Mucosa of rectum (tissue), 2 donors: ENCODE measurements around the gene RPLP2.

Experiments used
- H3K27ac ChIP-seq, 2 donors: one replicate each; pipeline ENCODE4 v1.7.0; 2013; ENCODE audit warnings: inconsistent platforms in 2 of 2, low read depth in 2 of 2, low read length in 2 of 2
- H3K27me3 ChIP-seq, 2 donors: one replicate each; pipeline ENCODE4 v1.7.0; 2013; ENCODE audit warnings: low read length in 2 of 2; ENCODE audit not compliant: control insufficient read depth in 2 of 2, insufficient read depth in 2 of 2
- H3K36me3 ChIP-seq, 2 donors: one replicate each; pipeline ENCODE4 v1.7.0; 2013; ENCODE audit warnings: low read length in 2 of 2; ENCODE audit not compliant: control insufficient read depth in 2 of 2, insufficient read depth in 2 of 2
- H3K4me1 ChIP-seq, 2 donors: one replicate each; pipeline ENCODE4 v1.7.0; 2013; ENCODE audit warnings: low read length in 2 of 2, mild to moderate bottlenecking in 1 of 2; ENCODE audit not compliant: control insufficient read depth in 2 of 2, insufficient read depth in 2 of 2
- H3K4me3 ChIP-seq, 2 donors: one replicate each; pipeline ENCODE4 v1.7.0; 2013; ENCODE audit warnings: low read length in 2 of 2
- H3K9ac ChIP-seq, 2 donors: one replicate each; pipeline ENCODE4 v1.7.0; 2013; ENCODE audit warnings: low read length in 2 of 2, low read depth in 1 of 2, mild to moderate bottlenecking in 1 of 2
- H3K9me3 ChIP-seq, 2 donors: one replicate each; pipeline ENCODE4 v1.7.0; 2013; ENCODE audit warnings: low read length in 2 of 2; ENCODE audit not compliant: control insufficient read depth in 2 of 2
- donor health status: healthy.
- donor health status: Normal muscosa, but diverticular disease.

RPLP2 gene

DNA sequence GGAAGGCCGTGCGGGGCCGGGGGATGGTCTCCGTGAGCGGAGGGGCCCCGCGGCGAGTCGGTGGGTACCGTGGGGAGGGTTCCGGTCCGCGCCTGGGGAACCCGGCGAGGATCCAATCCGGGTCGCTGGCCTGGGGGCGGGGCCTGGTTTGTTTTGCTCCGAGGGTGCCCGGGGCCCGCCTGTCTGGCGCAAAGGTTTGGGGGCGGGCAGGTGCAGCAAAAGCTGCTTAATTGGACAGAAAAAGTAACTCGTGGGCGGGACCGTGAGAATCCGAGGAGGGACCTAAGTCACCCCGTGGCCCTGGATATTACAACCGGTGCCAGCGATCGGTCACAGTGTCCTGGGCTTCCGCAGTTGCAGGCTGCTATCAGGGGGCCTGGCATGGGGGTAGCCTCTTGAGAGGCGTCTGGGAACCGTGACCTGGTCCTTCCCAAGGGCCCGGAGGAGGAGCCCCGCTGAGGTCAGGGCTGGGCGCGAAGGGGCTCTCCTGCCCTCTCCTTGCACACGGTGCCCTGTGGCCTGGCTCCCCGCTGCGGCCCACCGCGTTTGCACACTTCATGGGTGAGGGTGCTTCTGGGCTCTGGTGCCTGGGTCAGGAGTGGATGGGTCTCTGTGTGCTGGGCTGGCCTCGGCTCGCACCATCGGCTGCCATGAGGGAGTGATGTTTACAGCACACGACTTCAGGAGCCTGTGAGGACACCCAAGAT is 10.3 kb downstream of the RPLP2 start:
- H3K27ac ChIP-seq = peak overlapping the region; percentile 96 to 98
- peak overlapping the region; percentile 78 to 82 for H3K4me3 ChIP-seq
- peaks cover 14 to 20% of the 10 kb centered on the region in 2 donors for H3K36me3 ChIP-seq
- peak overlapping the region; percentile 75 to 91 for H3K9ac ChIP-seq
- no peaks in the 10 kb centered on the region for H3K9me3 ChIP-seq
- peaks cover 29 to 39% of the 10 kb centered on the region in 2 donors for H3K4me1 ChIP-seq
- no peaks in the 10 kb centered on the region for H3K27me3 ChIP-seq

DNA sequence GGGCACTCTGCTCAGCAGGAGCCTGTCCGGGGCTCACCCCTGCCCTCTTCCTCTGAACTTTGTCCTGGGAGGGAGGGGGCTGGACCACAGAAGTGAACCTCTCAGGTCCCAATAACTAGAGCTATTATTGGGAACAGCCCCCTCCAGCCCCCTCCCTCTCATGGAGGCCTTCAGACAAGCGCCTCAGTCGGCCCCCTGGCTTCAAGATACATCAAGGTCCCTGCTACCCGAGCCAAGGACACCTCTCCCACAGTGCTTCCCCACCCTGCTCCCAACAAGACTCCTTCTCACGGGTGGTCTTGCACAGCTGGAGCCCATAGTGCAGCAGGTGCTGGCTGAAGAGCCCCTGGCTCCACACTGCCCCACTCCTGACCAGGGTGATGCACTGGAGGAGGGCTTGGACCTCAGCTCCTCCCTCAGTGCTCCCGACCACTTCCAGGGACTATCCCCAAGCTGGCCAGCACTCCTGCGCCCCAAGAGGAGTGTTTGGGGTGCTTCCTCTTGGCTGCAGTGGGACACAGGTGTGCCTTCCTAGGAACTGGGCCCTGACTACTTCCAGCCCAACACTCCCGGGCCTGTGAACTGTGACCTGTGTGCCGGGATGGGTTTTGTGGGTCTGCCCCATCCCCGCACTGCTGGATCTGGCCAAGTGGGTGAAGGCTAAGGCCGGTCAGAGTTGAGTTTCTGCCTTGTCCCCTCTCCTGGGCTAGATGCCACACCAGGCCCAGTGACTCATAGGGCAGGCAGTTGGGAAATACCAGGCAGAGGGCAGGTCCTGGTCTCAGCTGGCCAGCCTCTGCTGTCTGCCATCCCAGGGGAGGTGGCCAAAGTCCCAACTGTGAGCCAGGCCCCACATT is 11.1 kb downstream of the RPLP2 start:
- peaks cover 14 to 21% of the 10 kb centered on the region in 2 donors for H3K36me3 ChIP-seq
- no peaks in the 10 kb centered on the region for H3K9me3 ChIP-seq
- H3K4me1 ChIP-seq = peaks cover 32 to 47% of the 10 kb centered on the region in 2 donors
- H3K9ac ChIP-seq = peak overlapping the region; percentile 75 to 91
- H3K27me3 ChIP-seq = no peaks in the 10 kb centered on the region
- H3K27ac ChIP-seq = peak overlapping the region; percentile 96 to 98
- peak overlapping the region; percentile 78 to 82 for H3K4me3 ChIP-seq

DNA sequence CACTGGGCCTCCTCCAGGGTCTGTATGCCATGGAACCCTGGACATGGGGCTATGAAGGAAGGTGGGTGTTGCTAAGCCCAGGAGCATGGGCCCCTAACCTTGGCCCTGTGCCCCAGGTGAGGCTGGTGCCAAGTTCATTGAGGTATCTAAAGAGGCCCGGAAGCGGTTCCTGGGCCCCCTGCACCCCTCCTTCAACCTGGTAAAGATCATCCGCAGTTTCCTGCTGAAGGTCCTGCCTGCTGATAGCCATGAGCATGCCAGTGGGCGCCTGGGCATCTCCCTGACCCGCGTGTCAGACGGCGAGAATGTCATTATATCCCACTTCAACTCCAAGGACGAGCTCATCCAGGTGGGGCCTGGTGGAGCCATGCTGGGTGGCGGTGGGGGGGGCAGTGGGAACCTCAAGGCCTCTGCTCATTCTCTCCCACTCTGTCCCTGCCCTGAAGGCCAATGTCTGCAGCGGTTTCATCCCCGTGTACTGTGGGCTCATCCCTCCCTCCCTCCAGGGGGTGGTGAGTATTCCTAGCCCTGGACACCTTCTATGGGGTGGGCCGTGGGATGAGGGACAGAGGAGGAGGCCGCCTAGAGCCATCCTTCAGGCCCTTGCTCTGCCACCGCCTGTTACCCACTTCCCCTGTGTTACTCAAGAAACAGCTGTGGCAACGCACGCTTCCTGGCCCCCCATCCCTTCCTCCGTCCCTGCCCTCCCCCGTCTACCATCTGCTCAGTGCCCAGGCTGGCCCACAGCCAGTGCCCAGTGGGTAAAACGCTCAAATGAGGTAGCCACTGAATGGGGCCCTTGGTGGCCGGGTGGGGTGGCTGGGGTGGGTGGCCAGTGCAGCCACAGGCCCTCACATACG is 12.0 kb downstream of the RPLP2 start:
- H3K4me1 ChIP-seq = peaks cover 32 to 54% of the 10 kb centered on the region in 2 donors
- H3K9ac ChIP-seq = peak overlapping the region in 1 of 2 donors; percentile 91
- peak overlapping the region; percentile 78 to 82 for H3K4me3 ChIP-seq
- no peaks in the 10 kb centered on the region for H3K27me3 ChIP-seq
- peaks cover 14 to 21% of the 10 kb centered on the region in 2 donors for H3K36me3 ChIP-seq
- H3K9me3 ChIP-seq = no peaks in the 10 kb centered on the region
- H3K27ac ChIP-seq = peak overlapping the region in 1 of 2 donors; percentile 98

DNA sequence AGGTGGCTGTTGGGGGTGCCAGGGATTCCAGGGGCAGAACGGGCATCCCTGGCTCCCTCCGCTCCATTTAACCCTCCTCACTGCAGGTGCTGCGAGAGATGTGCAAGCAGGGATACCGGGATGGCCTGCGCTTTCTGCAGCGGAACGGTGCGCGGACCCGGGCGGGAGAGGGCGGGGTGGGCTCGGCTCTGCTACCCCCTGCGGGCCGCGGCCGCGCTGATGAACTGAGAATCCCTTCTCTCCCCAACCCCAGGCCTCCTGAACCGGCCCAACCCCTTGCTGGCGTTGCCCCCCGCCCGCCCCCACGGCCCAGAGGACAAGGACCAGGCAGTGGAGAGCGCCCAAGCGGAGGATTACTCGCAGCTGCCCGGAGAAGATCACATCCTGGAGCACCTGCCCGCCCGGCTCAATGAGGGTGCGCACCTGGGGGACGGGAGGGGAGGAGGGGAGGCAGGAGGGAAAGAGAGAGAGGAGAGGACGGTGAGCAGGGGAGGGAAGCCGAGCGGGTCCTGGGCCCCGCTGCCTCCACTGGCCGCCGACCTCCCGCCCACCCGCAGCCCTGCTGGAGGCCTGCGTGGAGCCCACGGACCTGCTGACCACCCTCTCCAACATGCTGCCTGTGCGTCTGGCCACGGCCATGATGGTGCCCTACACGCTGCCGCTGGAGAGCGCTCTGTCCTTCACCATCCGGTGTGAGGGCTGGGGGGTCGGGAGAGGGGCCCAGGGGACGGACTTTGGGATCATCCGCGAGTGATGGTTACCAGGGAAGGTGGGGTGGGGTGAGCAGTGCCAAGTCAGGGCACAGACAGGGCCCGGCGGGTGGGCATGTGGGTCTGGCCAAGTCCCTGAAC is 13.9 kb downstream of the RPLP2 start:
- peak overlapping the region in 1 of 2 donors; percentile 89 for H3K27ac ChIP-seq
- peak overlapping the region in 1 of 2 donors; percentile 18 for H3K9ac ChIP-seq
- H3K4me1 ChIP-seq = peaks cover 44 to 67% of the 10 kb centered on the region in 2 donors
- H3K4me3 ChIP-seq = no peak overlapping the region
- H3K9me3 ChIP-seq = no peaks in the 10 kb centered on the region
- H3K27me3 ChIP-seq = no peaks in the 10 kb centered on the region
- H3K36me3 ChIP-seq = peaks cover 14 to 21% of the 10 kb centered on the region in 2 donors

- H3K36me3 ChIP-seq = peaks cover 14 to 21% of the 10 kb centered on the region in 2 donors
- no peaks in the 10 kb centered on the region for H3K9me3 ChIP-seq
- H3K27me3 ChIP-seq = no peaks in the 10 kb centered on the region
- H3K4me1 ChIP-seq = peaks cover 48 to 70% of the 10 kb centered on the region in 2 donors
- H3K27ac ChIP-seq = peak overlapping the region; percentile 89 to 91
- H3K4me3 ChIP-seq = no peak overlapping the region
- peak overlapping the region in 1 of 2 donors; percentile 45 for H3K9ac ChIP-seq
Observed at GRCh38 chr11:824292-824880, 14.6 kb downstream of the RPLP2 start.

DNA sequence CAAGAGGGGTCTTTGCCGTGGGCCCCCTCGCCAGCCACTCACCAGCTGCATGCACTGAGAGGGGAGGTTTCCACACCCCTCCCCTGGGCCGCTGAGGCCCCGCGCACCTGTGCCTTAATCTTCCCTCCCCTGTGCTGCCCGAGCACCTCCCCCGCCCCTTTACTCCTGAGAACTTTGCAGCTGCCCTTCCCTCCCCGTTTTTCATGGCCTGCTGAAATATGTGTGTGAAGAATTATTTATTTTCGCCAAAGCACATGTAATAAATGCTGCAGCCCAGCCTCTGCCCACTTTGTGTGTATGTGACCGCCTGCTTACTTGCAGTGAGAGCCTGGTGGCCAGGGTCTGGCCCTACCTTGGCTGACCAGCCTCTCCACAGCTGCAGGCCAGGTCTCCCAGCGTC is 15.2 kb downstream of the RPLP2 start:
- H3K4me3 ChIP-seq = no peak overlapping the region
- no peaks in the 10 kb centered on the region for H3K27me3 ChIP-seq
- H3K9me3 ChIP-seq = no peaks in the 10 kb centered on the region
- H3K4me1 ChIP-seq = peaks cover 53 to 75% of the 10 kb centered on the region in 2 donors
- peaks cover 14 to 21% of the 10 kb centered on the region in 2 donors for H3K36me3 ChIP-seq
- H3K9ac ChIP-seq = peak overlapping the region in 1 of 2 donors; percentile 45
- peak overlapping the region; percentile 89 to 91 for H3K27ac ChIP-seq

- peaks cover 51 to 75% of the 10 kb centered on the region in 2 donors for H3K4me1 ChIP-seq
- H3K27ac ChIP-seq = peak overlapping the region; percentile 89 to 91
- H3K9ac ChIP-seq = peak overlapping the region; percentile 41 to 93
- no peaks in the 10 kb centered on the region for H3K27me3 ChIP-seq
- H3K9me3 ChIP-seq = no peaks in the 10 kb centered on the region
- H3K4me3 ChIP-seq = no peak overlapping the region
- H3K36me3 ChIP-seq = peaks cover 14 to 21% of the 10 kb centered on the region in 2 donors
Observed at GRCh38 chr11:825366-826226, 15.8 kb downstream of the RPLP2 start.

- H3K27ac ChIP-seq = peak overlapping the region; percentile 89 to 91
- H3K27me3 ChIP-seq = no peaks in the 10 kb centered on the region
- no peaks in the 10 kb centered on the region for H3K9me3 ChIP-seq
- H3K4me3 ChIP-seq = peak overlapping the region in 1 of 2 donors; percentile 60
- H3K36me3 ChIP-seq = peaks cover 14 to 21% of the 10 kb centered on the region in 2 donors
- H3K4me1 ChIP-seq = peaks cover 51 to 75% of the 10 kb centered on the region in 2 donors
- peak overlapping the region in 1 of 2 donors; percentile 93 for H3K9ac ChIP-seq
Observed at GRCh38 chr11:826227-826621, 16.5 kb downstream of the RPLP2 start.
